H1 (cell line): ENCODE data around the gene OR2AP1. TPM values are rescaled to one million over a fixed set of nuclear protein-coding genes. Genes with fewer than 3 reads are reported as not detected.

Experiments
- CTCF ChIA-PET: fragments of 300-600 bp; sonication (Branson Sonifier 250); formaldehyde crosslinking; loops from one replicate; lab custom pipeline; 2021; ENCODE audit not compliant: partially characterized antibody; lab: Charles Lee
- POLR2A ChIA-PET: fragments of 300-600 bp; sonication (Branson Sonifier 250); formaldehyde crosslinking; loops from one replicate; lab custom pipeline; 2021; ENCODE audit warnings: inconsistent platforms; ENCODE audit not compliant: partially characterized antibody; lab: Charles Lee
- DNase-seq, 2 experiments: peaks; one replicate each; pipeline versions ENCODE4 v3.0.0 to v3.0.0-alpha.2; 2010 to 2022; ENCODE audit warnings: low spot score in 2 of 2, low read depth in 1 of 2, mixed read lengths in 1 of 2
- FAIRE-seq: peaks from 2 replicates; lab custom pipeline; 2011; peaks lifted over from hg19 to GRCh38; lab: Jason Lieb, UNC
- H2AFZ ChIP-seq: 2 replicates; pipeline ENCODE4 v1.8.1; 2012; ENCODE audit warnings: low read length, inconsistent platforms
- H2AK5ac ChIP-seq: 2 replicates; pipeline ENCODE4 v1.6.1; 2013; ENCODE audit warnings: low read depth, low read length
- H2BK120ac ChIP-seq: replicated peaks from 2 replicates; pipeline ENCODE3; 2013; ENCODE audit warnings: low read depth, low read length, inconsistent platforms
- H2BK12ac ChIP-seq: 2 replicates; pipeline ENCODE4 v1.6.1; 2013; ENCODE audit warnings: low read depth, low read length
- H2BK15ac ChIP-seq: 2 replicates; pipeline ENCODE4 v1.6.1; 2013; ENCODE audit warnings: low read length
- H2BK20ac ChIP-seq: 2 replicates; pipeline ENCODE4 v1.6.1; 2013; ENCODE audit warnings: low read length
- H2BK5ac ChIP-seq: 2 replicates; pipeline ENCODE4 v1.6.1; 2013; ENCODE audit warnings: low read depth, low read length
- H3K14ac ChIP-seq: 2 replicates; pipeline ENCODE4 v1.6.1; 2013; ENCODE audit warnings: inconsistent platforms; ENCODE audit not compliant: insufficient read length
- H3K18ac ChIP-seq: 2 replicates; pipeline ENCODE4 v1.6.1; 2013; ENCODE audit warnings: low read length; ENCODE audit errors: extremely low read depth
- H3K23ac ChIP-seq: 2 replicates; pipeline ENCODE4 v1.6.1; 2013; ENCODE audit warnings: inconsistent platforms; ENCODE audit not compliant: insufficient read length
- H3K23me2 ChIP-seq: 2 replicates; pipeline ENCODE4 v1.6.1; 2013; ENCODE audit warnings: low read depth, low read length
- H3K27ac ChIP-seq: 2 replicates; pipeline ENCODE4 v1.6.1; 2011; ENCODE audit warnings: low read depth, low read length, inconsistent platforms
- H3K27me3 ChIP-seq, 4 experiments: replicated peaks in 1 of 4; 1 replicate in 1 of 4; 2 replicates in 3 of 4; pipeline versions ENCODE4 v1.6.1 to v1.8.1; 2011 to 2013; ENCODE audit warnings: low read length in 3 of 4, mild to moderate bottlenecking in 3 of 4, inconsistent platforms in 2 of 4, mixed read lengths in 2 of 4, moderate library complexity in 1 of 4; ENCODE audit not compliant: control insufficient read depth in 3 of 4, insufficient read depth in 3 of 4; ENCODE audit errors: extremely low read depth in 1 of 4
- H3K36me3 ChIP-seq, 4 experiments: 2 replicates each; pipeline versions ENCODE4 v1.6.1 to v1.8.1; 2011 to 2013; ENCODE audit warnings: mild to moderate bottlenecking in 4 of 4, low read length in 3 of 4, moderate library complexity in 2 of 4, control low read depth in 1 of 4, inconsistent platforms in 1 of 4; ENCODE audit not compliant: insufficient read depth in 4 of 4, control insufficient read depth in 2 of 4
- H3K4ac ChIP-seq: replicated peaks from 2 replicates; pipeline ENCODE3; 2013; ENCODE audit warnings: low read length, low read depth, mixed read lengths, inconsistent platforms; ENCODE audit not compliant: insufficient read length
- H3K4me1 ChIP-seq, 4 experiments: replicated peaks in 1 of 4; 1 replicate in 1 of 4; 2 replicates in 3 of 4; pipeline versions ENCODE4 v1.6.1 to v1.8.1; 2011 to 2013; ENCODE audit warnings: low read length in 3 of 4, inconsistent platforms in 2 of 4, mixed read lengths in 1 of 4; ENCODE audit not compliant: insufficient read depth in 4 of 4, control insufficient read depth in 3 of 4
- H3K4me2 ChIP-seq, 2 experiments: 2 replicates each; pipeline versions ENCODE4 v1.6.1 to v1.8.1; 2011 to 2013; ENCODE audit warnings: low read depth in 2 of 2, low read length in 2 of 2, control low read depth in 1 of 2, inconsistent platforms in 1 of 2, mild to moderate bottlenecking in 1 of 2; ENCODE audit not compliant: insufficient read depth in 1 of 2
- H3K4me3 ChIP-seq, 4 experiments: fragments of 200-600, 300-600 bp in 1 of 4; sonication (generic), shearing (Covaris generic), sonication (Bioruptor Twin) in 1 of 4; 2 replicates each; pipeline versions ENCODE4 v1.5.1 to v1.8.1; 2011 to 2016; ENCODE audit warnings: low read length in 4 of 4, low read depth in 3 of 4, control low read depth in 2 of 4, inconsistent platforms in 2 of 4, mild to moderate bottlenecking in 2 of 4, mixed read lengths in 1 of 4, moderate library complexity in 1 of 4; ENCODE audit not compliant: insufficient read depth in 2 of 4; ENCODE audit errors: extremely low read depth in 1 of 4
- H3K56ac ChIP-seq: replicated peaks from 2 replicates; pipeline ENCODE3; 2013; ENCODE audit warnings: low read depth, mild to moderate bottlenecking, mixed read lengths, low read length, inconsistent platforms; ENCODE audit not compliant: insufficient read length
- H3K79me1 ChIP-seq: 2 replicates; pipeline ENCODE4 v1.6.1; 2013; ENCODE audit warnings: low read depth, low read length, control low read depth
- H3K79me2 ChIP-seq, 2 experiments: 2 replicates each; pipeline versions ENCODE4 v1.6.1 to v1.8.1; 2012 to 2013; ENCODE audit warnings: low read length in 2 of 2, mild to moderate bottlenecking in 2 of 2, inconsistent platforms in 1 of 2; ENCODE audit not compliant: insufficient read depth in 2 of 2, control insufficient read depth in 1 of 2
- H3K9ac ChIP-seq, 4 experiments: replicated peaks in 1 of 4; 1 replicate in 1 of 4; 2 replicates in 3 of 4; pipeline versions ENCODE4 v1.6.1 to v1.8.1; 2011 to 2013; ENCODE audit warnings: low read depth in 3 of 4, low read length in 3 of 4, control low read depth in 2 of 4, mild to moderate bottlenecking in 2 of 4, moderate library complexity in 2 of 4, inconsistent platforms in 1 of 4; ENCODE audit errors: extremely low read depth in 1 of 4
- H3K9me3 ChIP-seq, 2 experiments: 2 replicates each; pipeline versions ENCODE4 v1.6.1 to v1.8.1; 2012 to 2013; ENCODE audit warnings: mild to moderate bottlenecking in 2 of 2, moderate library complexity in 2 of 2, control low read depth in 1 of 2, inconsistent platforms in 1 of 2, low read depth in 1 of 2, low read length in 1 of 2, mixed read lengths in 1 of 2; ENCODE audit not compliant: insufficient read depth in 2 of 2
- H4K20me1 ChIP-seq, 2 experiments: replicated peaks in 1 of 2; 2 replicates each; pipeline versions ENCODE3 to v1.8.1; 2011 to 2013; ENCODE audit warnings: inconsistent platforms in 2 of 2, low read length in 2 of 2, mild to moderate bottlenecking in 1 of 2; ENCODE audit not compliant: insufficient read depth in 2 of 2, control insufficient read depth in 1 of 2
- H4K5ac ChIP-seq: 2 replicates; pipeline ENCODE4 v1.6.1; 2013; ENCODE audit warnings: low read length, low read depth, mixed read lengths, inconsistent platforms; ENCODE audit not compliant: insufficient read length
- H4K8ac ChIP-seq: 2 replicates; pipeline ENCODE4 v1.8.0; 2013; ENCODE audit warnings: mild to moderate bottlenecking, moderate library complexity, low read length, inconsistent platforms; ENCODE audit not compliant: insufficient read depth; ENCODE audit errors: extremely low read depth
- H4K91ac ChIP-seq: replicated peaks from 2 replicates; pipeline ENCODE3; 2013; ENCODE audit warnings: low read length, mixed read lengths, inconsistent platforms; ENCODE audit not compliant: insufficient read length
- CBX8 ChIP-seq: fragments of 300-800, 300-1000 bp; sonication (generic); IDR thresholded peaks from 2 replicates; pipeline ENCODE4 v1.7.1; 2016; ENCODE audit warnings: low read depth, low read length, borderline replicate concordance
- RFX5 ChIP-seq: IDR thresholded peaks from 2 replicates; pipeline ENCODE4 v1.6.1; 2011; ENCODE audit warnings: low read depth, low read length, improper control_type of control experiment, borderline replicate concordance
- TBP ChIP-seq: IDR thresholded peaks from 2 replicates; pipeline ENCODE4 v1.6.1; 2011; ENCODE audit warnings: low read depth, low read length, improper control_type of control experiment
- polyA plus RNA-seq, 7 experiments: library from polyadenylated mRNA; depleted of rRNA in 3 of 7; stranded (reverse) in 5 of 7; unstranded in 2 of 7; fragments of >200 nt in 5 of 7; fragments of 200-250 nt in 2 of 7; gene quantifications; 1 replicate in 5 of 7; 2 replicates in 1 of 7; 4 replicates in 1 of 7; pipeline versions ENCODE4 v1.2.1 to v1.2.3, GENCODE V29; 2011 to 2013; ENCODE audit warnings: missing spikeins in 2 of 7, mixed read lengths in 2 of 7
- total RNA-seq: library from RNA; stranded (reverse); fragmentation: NEBNext Ultra II Directional; extraction: Animal tissue kit (Norgen Biotek cat#: 25700); gene quantifications from 2 replicates; pipeline ENCODE4 v1.2.1, GENCODE V29; 2021

OR2AP1 gene
- total and polyA plus RNA-seq, 2 of the 8 experiments (the other 6 are each of a cell fraction or from before 2014, with no cell fraction given): not detected

DNA sequence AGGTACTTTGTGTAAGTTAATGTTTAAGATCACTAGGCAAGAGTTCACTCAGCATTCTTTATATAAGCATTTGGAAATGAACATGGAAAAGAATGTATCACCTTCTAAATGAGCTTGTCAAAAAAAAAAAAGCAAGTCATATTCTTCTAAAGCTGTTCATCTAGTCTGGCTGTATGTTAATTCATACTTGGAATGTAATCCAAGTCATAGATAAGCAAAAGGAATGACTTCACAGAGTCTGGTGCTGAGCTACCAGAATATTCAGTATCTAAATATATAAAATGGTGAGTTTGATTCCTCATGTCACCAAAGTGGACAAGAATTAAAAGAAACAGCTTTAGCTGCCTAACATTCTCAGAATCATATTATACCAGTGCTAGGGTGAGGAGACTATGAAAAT, 18.0 kb upstream of the OR2AP1 start:
- H3K4me1 ChIP-seq: no peaks in the 10 kb centered on the region
- no peak overlapping the region for H4K8ac ChIP-seq
- no peak overlapping the region for H2BK120ac ChIP-seq
- no peak overlapping the region for H2BK20ac ChIP-seq
- no peak overlapping the region for H3K23ac ChIP-seq
- FAIRE-seq (no peak), DNase-seq (no peak)
- no peaks in the 10 kb centered on the region for H3K79me1 ChIP-seq
- no peak overlapping the region for H3K27ac ChIP-seq
- H3K4me2 ChIP-seq: no peak overlapping the region
- H3K4ac ChIP-seq: no peak overlapping the region
- ChIA-PET CTCF (interaction anchor here (0.6 to 1.7 kb wide), 2 partner anchors 64 to 101 kb away, joined by 3 to 4 read pairs; no protein-coding TSS in a partner anchor), POLR2A (no interaction called here)
- H3K56ac ChIP-seq: no peak overlapping the region
- H3K9me3 ChIP-seq: peaks cover 7 to 10% of the 10 kb centered on the region in 2 experiments; a peak in 3 of 4 replicates
- H2AFZ ChIP-seq: no peak overlapping the region
- no peak overlapping the region for H4K91ac ChIP-seq
- no peaks in the 10 kb centered on the region for H3K27me3 ChIP-seq
- no peaks in the 10 kb centered on the region for H3K36me3 ChIP-seq
- no peak overlapping the region for H3K9ac ChIP-seq
- no peak overlapping the region for H3K18ac ChIP-seq
- no peaks in the 10 kb centered on the region for H3K79me2 ChIP-seq
- no peak overlapping the region for H4K5ac ChIP-seq
- no peak overlapping the region for H3K14ac ChIP-seq
- no peaks in the 10 kb centered on the region for H3K23me2 ChIP-seq
- no peak overlapping the region for H2AK5ac ChIP-seq
- H2BK5ac ChIP-seq: no peak overlapping the region
- H4K20me1 ChIP-seq: no peaks in the 10 kb centered on the region
- H2BK12ac ChIP-seq: no peak overlapping the region
- H3K4me3 ChIP-seq: no peak overlapping the region
- H2BK15ac ChIP-seq: no peak overlapping the region
- TF ChIP-seq RFX5 (no peak), TBP (no peak), CBX8 (no peak)
